K562 (cell line): ENCODE measurements around the gene SMOC2. TPM values are rescaled to one million over a fixed set of nuclear protein-coding genes. Genes with fewer than 3 reads are reported as not detected.

ENCODE experiments used
- ATAC-seq: fragments of 200-7000 bp; cut with Tn5 transposase; 3 replicates; pipeline ENCODE4 v1.9.1; 2020; ENCODE audit warnings: moderate library complexity
- BruUV-seq: library from RNA; stranded (reverse); fragments of 400-500 nt; replicated peaks from 2 replicates; lab custom pipeline; 2021; lab: Mats Ljungman, UMichigan
- CTCF ChIA-PET: fragments of 300-600 bp; formaldehyde crosslinking; extraction: SDS; loops from one replicate; lab custom pipeline; 2021; ENCODE audit warnings: low intra/inter-chr PET ratio; lab: Yijun Ruan, JAX
- POLR2A ChIA-PET: fragments of 300-600, 350-650 bp; sonication (Branson Sonifier 250); formaldehyde crosslinking; extraction: SDS; loops from one replicate; lab custom pipeline; 2021; ENCODE audit warnings: antibody characterized with exemption, inconsistent platforms; lab: Yijun Ruan, JAX
- DNase-seq, 4 experiments: peaks; one replicate each; pipeline versions ENCODE4 v3.0.0 to v3.0.0-alpha.2; 2011 to 2018; ENCODE audit warnings: low spot score in 3 of 4, mixed read lengths in 3 of 4; ENCODE audit errors: extremely low read depth in 1 of 4
- FAIRE-seq: peaks from 2 replicates; lab custom pipeline; 2011; peaks lifted over from hg19 to GRCh38; lab: Jason Lieb, UNC
- H2AFZ ChIP-seq: 2 replicates; pipeline ENCODE4 v1.6.0; 2011; ENCODE audit warnings: low read depth, low read length, control low read depth, inconsistent platforms
- H3K27ac ChIP-seq: fragments of 200-600 bp; 3 replicates; pipeline ENCODE4 v1.8.0; 2011; ENCODE audit warnings: low read depth, mild to moderate bottlenecking, control low read depth, inconsistent platforms, low read length, moderate library complexity, mixed read lengths; ENCODE audit errors: extremely low read depth
- H3K27me3 ChIP-seq, 2 experiments: fragments of 300-600 bp in 1 of 2; 2 replicates in 1 of 2; 3 replicates in 1 of 2; pipeline versions ENCODE4 v1.6.0 to v1.8.0; 2011; ENCODE audit warnings: inconsistent platforms in 2 of 2, low read length in 2 of 2, mild to moderate bottlenecking in 1 of 2, mixed read lengths in 1 of 2, moderate library complexity in 1 of 2; ENCODE audit not compliant: control insufficient read depth in 2 of 2, insufficient read depth in 2 of 2
- H3K36me3 ChIP-seq: fragments of 300-600 bp; 3 replicates; pipeline ENCODE4 v1.8.0; 2011; ENCODE audit warnings: mild to moderate bottlenecking, low read length, inconsistent platforms; ENCODE audit not compliant: control insufficient read depth, insufficient read depth
- H3K4me1 ChIP-seq, 2 experiments: fragments of 200-600 bp in 1 of 2; replicated peaks in 1 of 2; 2 replicates in 1 of 2; 3 replicates in 1 of 2; pipeline versions ENCODE4 v1.5.1 to v1.8.0; 2011; ENCODE audit warnings: inconsistent platforms in 2 of 2, low read length in 2 of 2, mild to moderate bottlenecking in 1 of 2, mixed read lengths in 1 of 2, moderate library complexity in 1 of 2; ENCODE audit not compliant: control insufficient read depth in 2 of 2, insufficient read depth in 2 of 2
- H3K4me2 ChIP-seq: 2 replicates; pipeline ENCODE4 v1.6.1; 2011; ENCODE audit warnings: low read length, control low read depth, inconsistent platforms, mixed read lengths; ENCODE audit not compliant: insufficient read depth
- H3K4me3 ChIP-seq: fragments of 200-600 bp; sonication (generic), shearing (Covaris generic); 2 replicates; pipeline ENCODE4 v1.5.1; 2016; ENCODE audit warnings: control low read depth, inconsistent platforms
- H3K79me2 ChIP-seq: fragments of 200-600 bp; 3 replicates; pipeline ENCODE4 v1.8.0; 2011; ENCODE audit warnings: low read length, inconsistent platforms; ENCODE audit not compliant: control insufficient read depth, insufficient read depth
- H3K9ac ChIP-seq, 2 experiments: 2 replicates each; pipeline versions ENCODE4 v1.6.0 to v1.6.1; 2011; ENCODE audit warnings: low read depth in 2 of 2, low read length in 2 of 2, control low read depth in 1 of 2, inconsistent platforms in 1 of 2, mild to moderate bottlenecking in 1 of 2, mixed read lengths in 1 of 2; ENCODE audit not compliant: insufficient read depth in 1 of 2
- H3K9me1 ChIP-seq: one replicate; pipeline ENCODE4 v1.6.0; 2011; ENCODE audit warnings: inconsistent platforms, mild to moderate bottlenecking, low read length, moderate library complexity; ENCODE audit not compliant: control insufficient read depth, insufficient read depth
- H3K9me3 ChIP-seq: replicated peaks from 2 replicates; pipeline ENCODE4 v1.5.1; 2011; ENCODE audit warnings: low read depth, low read length, inconsistent platforms; ENCODE audit not compliant: control insufficient read depth, insufficient read depth
- H4K20me1 ChIP-seq: replicated peaks from 2 replicates; pipeline ENCODE4 v1.6.1; 2011; ENCODE audit warnings: low read length, inconsistent platforms, mixed read lengths; ENCODE audit not compliant: control insufficient read depth, insufficient read depth
- CHD1 ChIP-seq: fragments of 200-600 bp; sonication (generic); IDR thresholded peaks from one replicate; pipeline ENCODE4 v1.6.1; 2012; ENCODE audit warnings: mild to moderate bottlenecking, moderate library complexity, low read length, inconsistent platforms
- CSDE1 ChIP-seq, 2 experiments: fragments of 450-650 bp; IDR thresholded peaks; 2 replicates each; pipeline ENCODE4 v1.6.1; 2016; ENCODE audit warnings: mild to moderate bottlenecking in 1 of 2
- FOS ChIP-seq: IDR thresholded peaks from 3 replicates; pipeline ENCODE4 v1.6.1; 2011; ENCODE audit not compliant: insufficient read length; ENCODE audit errors: extremely low read depth
- HMG20A ChIP-seq: fragments of 450-650 bp; formaldehyde crosslinking; conservative IDR thresholded peaks from 2 replicates; pipeline ENCODE4 v1.4.0; 2020; ENCODE audit warnings: mild to moderate bottlenecking, mixed read lengths
- NELFE ChIP-seq: IDR thresholded peaks from 2 replicates; pipeline ENCODE4 v1.6.1; 2011; ENCODE audit warnings: mild to moderate bottlenecking; ENCODE audit not compliant: insufficient read depth, insufficient read length
- RNF2 ChIP-seq: sonication (generic); IDR thresholded peaks from 2 replicates; pipeline ENCODE4 v1.6.1; 2016
- TARDBP ChIP-seq: fragments of 450-650 bp; IDR thresholded peaks from 2 replicates; pipeline ENCODE4 v1.6.1; 2016
- ZKSCAN3 ChIP-seq: fragments of 250-450 bp; sonication (Bioruptor Pico); IDR thresholded peaks from 2 replicates; pipeline ENCODE4 v1.4.0; 2020
- ZNF75A ChIP-seq: fragments of 450-650 bp; formaldehyde crosslinking; IDR thresholded peaks from 2 replicates; pipeline ENCODE4 v1.4.0; 2020; ENCODE audit warnings: mild to moderate bottlenecking
- ZNF764 ChIP-seq: fragments of 250-450 bp; sonication (Bioruptor Pico); IDR thresholded peaks from 2 replicates; pipeline ENCODE4 v1.4.0; 2020; ENCODE audit warnings: low read depth, mild to moderate bottlenecking, moderate library complexity
- WGBS: fragments of 100-300 bp; shearing (Covaris generic); methylation state at CpG from one replicate; pipeline ENCODE4 v1.1.6; 2016; ENCODE audit warnings: low coverage, mixed read lengths; ENCODE audit not compliant: insufficient coverage; ENCODE audit errors: missing lambda C conversion rate; 5-methylcytosine and 5-hydroxymethylcytosine counted together
- in situ Hi-C: fragments of 300-500 bp; cut with MboI; formaldehyde crosslinking; loops from 4 replicates; pipeline ENCODE4 v1.15.0; 2018; ENCODE audit warnings: inconsistent platforms, mixed read lengths
- intact Hi-C: fragments of 100-400 bp; cut with micrococcal nuclease; formaldehyde crosslinking; loops from 2 replicates; pipeline ENCODE4 v1.14.2; 2022
- polyA plus RNA-seq, 8 experiments: library from polyadenylated mRNA; depleted of rRNA in 4 of 8; stranded (reverse) in 5 of 8; unstranded in 3 of 8; fragments of >200 nt; fragmentation: Nextera tagmentation in 2 of 8; fragmentation: Illumina TruSeq in 1 of 8; extraction: Ambion mirVana in 2 of 8; extraction: Trizol in 1 of 8; gene quantifications; 2 replicates each; pipeline versions ENCODE4 v1.2.1 to v1.2.3, GENCODE V29; 2011 to 2014; ENCODE audit warnings: inconsistent platforms in 1 of 8, missing spikeins in 1 of 8
- total RNA-seq, 7 experiments: library from RNA; depleted of rRNA in 6 of 7; stranded (reverse); fragments of >200 nt in 6 of 7; fragmentation: Illumina TruSeq in 2 of 7; extraction: Trizol in 2 of 7; gene quantifications; 2 replicates each; pipeline versions ENCODE4 v1.2.1 to v1.2.3, GENCODE V29; 2011 to 2021; ENCODE audit warnings: low replicate concordance in 1 of 7
- TF ChIP-seq, protein P1 (sequence below): fragments of 450-650 bp; IDR thresholded peaks from 2 replicates; pipeline ENCODE4 v1.6.1; 2017; ENCODE audit warnings: mild to moderate bottlenecking, moderate library complexity
- TF ChIP-seq, protein P2 (sequence below), 2 experiments: fragments of 450-650 bp; conservative IDR thresholded peaks; 2 replicates each; pipeline ENCODE4 v1.6.1; 2017; ENCODE audit warnings: mild to moderate bottlenecking in 2 of 2, moderate library complexity in 2 of 2
- TF ChIP-seq, protein P3 (sequence below): fragments of 450-650 bp; formaldehyde crosslinking; IDR thresholded peaks from 2 replicates; pipeline ENCODE4 v1.4.0; 2020; ENCODE audit warnings: mild to moderate bottlenecking, moderate library complexity
- TF ChIP-seq, protein P4 (sequence below): fragments of 450-650 bp; IDR thresholded peaks from 2 replicates; pipeline ENCODE4 v1.6.1; 2017; ENCODE audit warnings: antibody characterized with exemption
- TF ChIP-seq, protein P5 (sequence below): sonication (generic); formaldehyde crosslinking; IDR thresholded peaks from 2 replicates; pipeline ENCODE4 v1.8.0; 2022; ENCODE audit warnings: mild to moderate bottlenecking, missing genetic modification reagents

Gene SMOC2
- total and polyA plus RNA-seq, 9 of the 15 experiments (the other 6 are each of a cell fraction or from before 2014, with no cell fraction given): 0.45 to 2.3 (median 1.1) TPM

DNA sequence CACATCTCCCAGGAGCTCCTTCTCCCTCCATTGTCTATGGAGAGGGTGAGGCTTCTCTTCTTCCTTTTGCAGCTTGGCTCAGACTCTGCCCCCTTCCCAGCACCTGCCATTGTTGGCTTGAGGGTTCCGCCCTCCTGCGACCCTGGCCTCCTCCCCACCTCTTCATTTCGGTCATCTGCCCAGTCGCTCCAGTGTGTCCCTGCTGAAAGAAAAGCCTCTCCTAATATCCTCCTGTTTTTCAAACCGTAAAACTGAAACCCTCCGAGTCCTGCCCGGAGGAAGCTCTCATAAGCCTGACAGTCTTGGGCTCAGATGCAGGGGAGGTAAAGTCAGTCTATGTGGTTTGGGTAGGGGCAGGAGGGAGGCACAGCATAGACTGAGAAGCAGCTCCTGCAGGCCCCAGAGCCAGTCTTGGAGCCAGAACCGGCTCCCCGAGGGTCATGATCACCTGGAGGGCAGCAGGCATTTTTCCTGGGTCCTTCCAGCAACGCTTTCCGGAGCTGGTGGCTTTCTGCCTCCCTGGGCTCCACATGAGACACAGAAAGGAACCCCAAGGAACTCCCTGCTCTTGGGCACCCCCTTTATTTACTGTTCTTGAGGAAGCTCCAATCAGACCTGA is 235.1 kb downstream of the SMOC2 start:
- H3K4me2 ChIP-seq: no peak overlapping the region
- CTCF ChIA-PET: no interaction called here

More for the DNA sequence above, 235.1 kb downstream of the SMOC2 start:
- POLR2A ChIA-PET: interaction anchor here (0.6 to 2.3 kb wide), 3 partner anchors 11 to 47 kb away, joined by 3 to 6 read pairs (median 3); no protein-coding TSS in a partner anchor
- Histone ChIP-seq H3K9me1 (peaks cover 3% of the 10 kb centered on the region), H3K27me3 (peaks cover 25 to 40% of the 10 kb centered on the region in 2 experiments), H3K9ac (no peak overlapping the region), H4K20me1 (no peaks in the 10 kb centered on the region), H3K4me1 (no peaks in the 10 kb centered on the region), H3K4me3 (no peak overlapping the region), H3K36me3 (no peaks in the 10 kb centered on the region), H2AFZ (no peak overlapping the region), H3K9me3 (no peaks in the 10 kb centered on the region), H3K27ac (no peak overlapping the region), H3K79me2 (no peaks in the 10 kb centered on the region)
- 2% methylated on average over 11 of the region's 11 CpGs for WGBS
- ATAC-seq: no peak
- intact Hi-C loops: no loop called here
- in situ Hi-C loops: no loop called here
- no peak for DNase-seq
- no TSS peak for BruUV-seq
- TF ChIP-seq ZNF764 (CRISPR knock-in tag) (no peak), ZKSCAN3 (CRISPR knock-in tag) (no peak), NELFE (no peak), RNF2 (no peak), HMG20A (CRISPR knock-in tag) (no peak), TARDBP (no peak), CHD1 (no peak), CSDE1 (IDR thresholded peaks at IDR 0.05) (no peak), FOS (no peak), ZNF75A (no peak)
- TF ChIP-seq, protein P1, sequence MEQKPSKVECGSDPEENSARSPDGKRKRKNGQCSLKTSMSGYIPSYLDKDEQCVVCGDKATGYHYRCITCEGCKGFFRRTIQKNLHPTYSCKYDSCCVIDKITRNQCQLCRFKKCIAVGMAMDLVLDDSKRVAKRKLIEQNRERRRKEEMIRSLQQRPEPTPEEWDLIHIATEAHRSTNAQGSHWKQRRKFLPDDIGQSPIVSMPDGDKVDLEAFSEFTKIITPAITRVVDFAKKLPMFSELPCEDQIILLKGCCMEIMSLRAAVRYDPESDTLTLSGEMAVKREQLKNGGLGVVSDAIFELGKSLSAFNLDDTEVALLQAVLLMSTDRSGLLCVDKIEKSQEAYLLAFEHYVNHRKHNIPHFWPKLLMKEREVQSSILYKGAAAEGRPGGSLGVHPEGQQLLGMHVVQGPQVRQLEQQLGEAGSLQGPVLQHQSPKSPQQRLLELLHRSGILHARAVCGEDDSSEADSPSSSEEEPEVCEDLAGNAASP: no peak
- TF ChIP-seq, protein P2, sequence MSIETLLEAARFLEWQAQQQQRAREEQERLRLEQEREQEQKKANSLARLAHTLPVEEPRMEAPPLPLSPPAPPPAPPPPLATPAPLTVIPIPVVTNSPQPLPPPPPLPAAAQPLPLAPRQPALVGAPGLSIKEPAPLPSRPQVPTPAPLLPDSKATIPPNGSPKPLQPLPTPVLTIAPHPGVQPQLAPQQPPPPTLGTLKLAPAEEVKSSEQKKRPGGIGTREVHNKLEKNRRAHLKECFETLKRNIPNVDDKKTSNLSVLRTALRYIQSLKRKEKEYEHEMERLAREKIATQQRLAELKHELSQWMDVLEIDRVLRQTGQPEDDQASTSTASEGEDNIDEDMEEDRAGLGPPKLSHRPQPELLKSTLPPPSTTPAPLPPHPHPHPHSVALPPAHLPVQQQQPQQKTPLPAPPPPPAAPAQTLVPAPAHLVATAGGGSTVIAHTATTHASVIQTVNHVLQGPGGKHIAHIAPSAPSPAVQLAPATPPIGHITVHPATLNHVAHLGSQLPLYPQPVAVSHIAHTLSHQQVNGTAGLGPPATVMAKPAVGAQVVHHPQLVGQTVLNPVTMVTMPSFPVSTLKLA (conservative IDR thresholded peaks at IDR 0.05): no peak
- TF ChIP-seq, protein P3, sequence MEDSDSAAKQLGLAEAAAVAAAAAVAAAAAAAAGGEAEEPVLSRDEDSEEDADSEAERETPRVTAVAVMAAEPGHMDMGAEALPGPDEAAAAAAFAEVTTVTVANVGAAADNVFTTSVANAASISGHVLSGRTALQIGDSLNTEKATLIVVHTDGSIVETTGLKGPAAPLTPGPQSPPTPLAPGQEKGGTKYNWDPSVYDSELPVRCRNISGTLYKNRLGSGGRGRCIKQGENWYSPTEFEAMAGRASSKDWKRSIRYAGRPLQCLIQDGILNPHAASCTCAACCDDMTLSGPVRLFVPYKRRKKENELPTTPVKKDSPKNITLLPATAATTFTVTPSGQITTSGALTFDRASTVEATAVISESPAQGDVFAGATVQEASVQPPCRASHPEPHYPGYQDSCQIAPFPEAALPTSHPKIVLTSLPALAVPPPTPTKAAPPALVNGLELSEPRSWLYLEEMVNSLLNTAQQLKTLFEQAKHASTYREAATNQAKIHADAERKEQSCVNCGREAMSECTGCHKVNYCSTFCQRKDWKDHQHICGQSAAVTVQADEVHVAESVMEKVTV (CRISPR knock-in tag): no peak
- TF ChIP-seq, protein P4, sequence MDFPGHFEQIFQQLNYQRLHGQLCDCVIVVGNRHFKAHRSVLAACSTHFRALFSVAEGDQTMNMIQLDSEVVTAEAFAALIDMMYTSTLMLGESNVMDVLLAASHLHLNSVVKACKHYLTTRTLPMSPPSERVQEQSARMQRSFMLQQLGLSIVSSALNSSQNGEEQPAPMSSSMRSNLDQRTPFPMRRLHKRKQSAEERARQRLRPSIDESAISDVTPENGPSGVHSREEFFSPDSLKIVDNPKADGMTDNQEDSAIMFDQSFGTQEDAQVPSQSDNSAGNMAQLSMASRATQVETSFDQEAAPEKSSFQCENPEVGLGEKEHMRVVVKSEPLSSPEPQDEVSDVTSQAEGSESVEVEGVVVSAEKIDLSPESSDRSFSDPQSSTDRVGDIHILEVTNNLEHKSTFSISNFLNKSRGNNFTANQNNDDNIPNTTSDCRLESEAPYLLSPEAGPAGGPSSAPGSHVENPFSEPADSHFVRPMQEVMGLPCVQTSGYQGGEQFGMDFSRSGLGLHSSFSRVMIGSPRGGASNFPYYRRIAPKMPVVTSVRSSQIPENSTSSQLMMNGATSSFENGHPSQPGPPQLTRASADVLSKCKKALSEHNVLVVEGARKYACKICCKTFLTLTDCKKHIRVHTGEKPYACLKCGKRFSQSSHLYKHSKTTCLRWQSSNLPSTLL: no peak
- TF ChIP-seq, protein P5, sequence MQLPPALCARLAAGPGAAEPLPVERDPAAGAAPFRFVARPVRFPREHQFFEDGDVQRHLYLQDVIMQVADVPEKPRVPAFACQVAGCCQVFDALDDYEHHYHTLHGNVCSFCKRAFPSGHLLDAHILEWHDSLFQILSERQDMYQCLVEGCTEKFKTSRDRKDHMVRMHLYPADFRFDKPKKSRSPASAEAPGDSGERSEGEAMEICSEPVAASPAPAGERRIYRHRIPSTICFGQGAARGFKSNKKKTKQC: no peak
- FAIRE-seq: no peak
